Inflammatory macrophage treated with lipopolysaccharide for 4 hours (primary cell): ENCODE results near the gene CCL25.

Experiments used
- DNase-seq: peaks from one replicate; pipeline ENCODE4 v3.0.0-alpha.2; 2020

The CCL25 gene

GRCh38 chr19:8046569-8047165 lies 5.9 kb upstream of the CCL25 start:
- no peak for DNase-seq

GRCh38 chr19:8050274-8051096 lies 2.1 kb upstream of the CCL25 start:
- peak; percentile 98 for DNase-seq

GRCh38 chr19:8054169-8054568 lies 1.6 kb downstream of the CCL25 start:
- DNase-seq = no peak

- no peak for DNase-seq
Observed at GRCh38 chr19:8056533-8056932, 4.0 kb downstream of the CCL25 start.

GRCh38 chr19:8057545-8058270 lies 5.1 kb downstream of the CCL25 start:
- DNase-seq = no peak

- DNase-seq = peak; percentile 41
Observed at GRCh38 chr19:8064911-8065874, 12.6 kb downstream of the CCL25 start.

GRCh38 chr19:8065875-8066261 lies 13.3 kb downstream of the CCL25 start:
- no peak for DNase-seq

GRCh38 chr19:8069096-8069973 lies 16.8 kb downstream of the CCL25 start:
- DNase-seq = peak; percentile 28

DNA sequence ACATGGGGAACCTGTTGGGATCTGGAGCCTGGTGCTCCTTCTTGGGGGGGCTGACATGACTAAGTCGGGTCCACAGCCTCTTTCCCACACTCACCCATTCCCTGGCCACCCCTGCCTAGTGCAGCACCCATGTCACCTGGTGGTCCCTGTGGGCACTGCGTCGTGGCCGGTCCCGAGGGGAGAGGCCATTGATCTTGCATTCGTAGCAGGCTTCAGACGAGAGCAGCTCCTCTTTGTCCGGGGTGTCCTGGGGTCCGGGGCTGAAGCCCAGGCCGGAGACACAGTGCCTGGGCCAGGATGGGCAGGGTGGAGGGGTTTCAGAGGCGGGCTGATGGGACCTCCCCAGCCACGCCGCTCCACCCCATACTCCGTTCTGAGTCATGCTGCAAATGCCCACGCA lies 19.4 kb downstream of the CCL25 start:
- no peak for DNase-seq

DNA sequence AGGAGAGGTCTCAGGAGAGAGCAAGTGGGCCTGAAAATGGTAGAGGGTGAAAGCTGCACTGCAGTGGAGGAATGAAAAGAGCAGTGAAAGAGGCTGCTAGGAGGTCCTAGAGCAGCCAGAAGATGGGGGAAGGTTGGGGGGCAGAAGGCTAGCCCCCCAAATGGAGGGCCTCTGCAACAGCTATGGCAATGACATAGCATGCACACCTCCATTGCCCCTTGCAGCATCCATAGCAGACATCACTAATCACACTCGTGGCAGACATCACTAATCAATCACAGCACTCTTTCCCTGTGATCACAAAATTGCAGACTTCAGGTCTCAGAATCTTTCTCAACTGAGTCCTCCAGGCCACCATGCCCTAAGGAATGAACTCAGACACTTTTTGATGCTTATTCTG lies 21.9 kb downstream of the CCL25 start:
- DNase-seq = no peak

GRCh38 chr19:8075158-8076074 lies 22.9 kb downstream of the CCL25 start:
- DNase-seq = no peak

DNA sequence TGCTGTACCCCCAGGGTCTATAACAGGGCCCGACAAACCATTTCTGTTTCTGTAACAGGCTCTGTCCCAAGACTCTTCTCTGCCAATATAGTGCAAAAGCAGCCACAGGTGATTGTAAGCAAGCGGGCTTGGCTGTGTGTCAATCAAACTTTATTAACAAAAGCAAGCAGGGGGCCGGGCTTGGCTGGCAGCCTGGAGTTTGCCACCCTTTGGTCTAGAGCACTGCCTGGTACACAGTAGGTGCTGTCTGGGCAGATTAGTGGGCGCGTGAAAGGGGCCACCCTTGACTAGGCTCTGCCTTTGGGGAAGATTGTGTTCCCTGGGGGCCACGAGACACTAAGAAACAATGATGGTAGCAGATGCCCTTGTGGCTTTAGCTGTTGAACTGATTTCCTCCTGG lies 27.4 kb downstream of the CCL25 start:
- no peak for DNase-seq

DNA sequence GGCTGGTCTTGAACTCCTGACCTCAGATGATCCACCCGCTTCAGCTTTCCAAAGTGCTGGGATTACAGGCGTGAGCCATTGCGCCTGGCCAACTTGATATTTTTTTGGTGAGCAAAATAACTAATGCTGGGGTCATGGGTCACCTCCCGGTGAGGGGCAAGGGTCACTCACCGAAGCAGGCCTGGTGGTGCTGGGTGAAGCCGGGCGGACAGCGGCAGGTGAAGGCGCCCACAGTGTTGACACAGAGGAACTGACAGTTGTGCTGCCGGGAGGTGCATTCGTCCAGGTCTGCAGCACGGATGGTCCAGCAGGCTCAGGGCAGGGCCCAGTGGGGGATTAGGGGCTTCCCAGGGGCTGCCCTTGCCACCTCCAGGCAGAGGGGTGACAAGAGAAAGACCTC lies 28.3 kb downstream of the CCL25 start:
- no peak for DNase-seq

DNA sequence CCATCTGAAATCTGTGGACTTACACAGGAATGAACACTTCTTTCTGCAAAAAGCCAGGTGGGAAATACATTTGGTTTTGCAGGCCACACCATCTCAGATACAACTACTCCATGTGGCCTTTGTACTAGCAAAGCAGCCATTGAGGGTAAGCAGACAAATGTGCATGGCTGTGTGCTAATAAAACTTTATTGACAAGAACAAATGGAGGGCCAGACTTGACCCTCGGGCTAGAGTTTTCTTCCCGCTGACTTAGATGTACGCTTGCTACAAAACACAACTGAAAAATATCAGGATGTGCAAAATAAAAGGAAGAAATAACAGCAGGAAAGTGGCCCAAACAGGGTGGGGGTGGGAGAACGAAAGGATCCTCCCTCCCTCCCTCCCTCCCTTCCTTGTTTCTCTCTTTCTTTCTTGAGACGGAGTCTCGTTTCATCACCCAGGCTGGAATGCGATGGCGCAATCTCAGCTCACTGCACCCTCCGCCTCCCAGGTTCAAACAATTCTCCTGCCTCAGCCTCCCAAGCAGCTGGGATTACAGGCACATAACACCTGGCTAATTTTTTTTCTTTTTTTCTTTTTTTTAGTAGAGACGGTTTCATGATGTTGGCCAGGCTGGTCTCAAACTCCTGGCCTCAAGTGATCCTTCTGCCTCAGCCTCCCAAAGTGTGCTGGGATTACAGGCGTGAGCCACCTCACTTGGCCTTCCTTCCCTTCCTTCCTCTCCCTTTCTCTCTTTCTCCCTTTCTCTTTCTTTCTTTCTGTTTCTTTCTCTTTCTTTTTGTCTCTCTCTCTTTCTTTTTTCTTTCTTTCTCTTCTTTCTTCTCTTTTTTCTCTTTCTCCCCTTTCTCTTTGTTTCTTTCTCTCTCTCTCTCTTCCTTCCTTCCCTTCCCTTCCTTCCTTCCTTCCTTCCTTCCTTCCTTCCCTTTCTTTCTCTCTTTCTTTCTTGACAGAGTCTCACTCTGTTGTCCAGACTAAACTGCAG lies 29.3 kb downstream of the CCL25 start:
- DNase-seq = no peak

DNA sequence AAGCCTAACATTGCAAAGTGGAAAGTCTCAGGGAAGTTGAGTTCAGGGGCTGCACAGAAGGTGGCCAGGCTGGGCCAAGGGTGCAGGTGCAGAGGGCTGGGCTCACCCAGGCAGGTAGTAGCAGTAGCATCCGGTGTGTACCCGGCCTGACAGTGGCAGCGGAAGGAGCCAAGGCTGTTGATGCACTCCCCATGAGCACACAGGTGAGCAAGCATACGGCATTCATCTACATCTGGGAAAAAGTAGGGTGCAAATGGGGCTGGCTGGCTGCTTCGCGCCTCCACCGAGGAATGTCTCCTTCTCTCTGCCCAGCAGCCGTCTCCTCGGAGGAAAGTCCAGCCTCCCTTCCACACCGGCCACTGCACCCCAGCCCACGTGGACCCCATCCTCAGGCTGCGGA lies 30.6 kb downstream of the CCL25 start:
- no peak for DNase-seq

- no peak for DNase-seq
Observed at GRCh38 chr19:8084152-8084551, 31.6 kb downstream of the CCL25 start.

DNA sequence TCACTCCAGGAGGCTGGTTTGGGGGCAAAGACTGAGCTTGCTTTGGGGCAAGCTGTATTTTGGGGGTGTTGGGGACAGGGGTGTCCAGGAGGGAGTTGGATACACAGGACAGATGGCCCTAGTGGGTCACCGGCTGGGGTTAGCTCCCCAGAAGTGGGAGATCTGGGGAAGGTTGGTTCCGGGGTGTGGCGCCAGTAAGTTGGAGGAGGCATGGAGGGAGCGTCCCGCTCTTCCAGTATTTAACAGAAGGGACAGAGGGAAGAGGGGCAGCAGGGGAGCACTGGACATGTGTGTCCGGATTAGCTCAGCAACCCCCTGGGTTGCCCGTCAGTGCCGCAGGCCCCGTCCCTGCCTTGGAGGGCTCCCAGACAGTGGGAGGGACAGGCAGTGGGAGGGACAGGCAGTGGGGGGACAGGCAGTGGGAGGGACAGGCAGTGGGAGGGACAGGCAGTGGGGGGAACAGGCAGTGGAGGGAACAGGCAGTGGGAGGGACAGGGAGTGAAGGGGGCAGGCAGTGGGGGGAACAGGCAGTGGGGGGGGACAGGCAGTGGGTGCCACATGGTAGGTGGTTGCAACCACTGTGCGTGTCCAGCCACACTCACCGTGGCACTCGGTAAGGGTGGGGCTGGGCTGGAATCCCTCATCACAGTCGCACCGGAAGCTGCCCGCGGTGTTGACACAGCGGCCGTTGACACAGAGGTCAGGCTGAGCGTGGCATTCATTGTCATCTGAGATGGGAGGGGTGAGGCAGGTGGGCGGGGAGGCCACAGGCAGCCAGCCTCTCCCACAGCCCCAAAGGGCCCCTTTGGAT lies 33.2 kb downstream of the CCL25 start:
- no peak for DNase-seq

GRCh38 chr19:8086849-8087248 lies 34.3 kb downstream of the CCL25 start:
- no peak for DNase-seq
